ENCODE results near the gene NFKB2.

NFKB2 gene

GRCh38 chr10:102408728-102409603 is 13.5 kb downstream of the NFKB2 start:
- DNase-seq, result no peak

GRCh38 chr10:102409604-102410428 is 14.3 kb downstream of the NFKB2 start:
- no peak for DNase-seq

GRCh38 chr10:102410429-102411073 is 15.0 kb downstream of the NFKB2 start:
- no peak for DNase-seq

- no peak for DNase-seq
Observed at GRCh38 chr10:102411341-102412255, 16.1 kb downstream of the NFKB2 start.

GRCh38 chr10:102412293-102412692 is 16.8 kb downstream of the NFKB2 start:
- no peak for DNase-seq

GRCh38 chr10:102413053-102413705 is 17.7 kb downstream of the NFKB2 start:
- no peak for DNase-seq

GRCh38 chr10:102413806-102414561 is 18.5 kb downstream of the NFKB2 start:
- no peak for DNase-seq

GRCh38 chr10:102414749-102415148 is 19.2 kb downstream of the NFKB2 start:
- no peak for DNase-seq

GRCh38 chr10:102416283-102416682 is 20.8 kb downstream of the NFKB2 start:
- DNase-seq, result no peak

- no peak for DNase-seq
Observed at GRCh38 chr10:102416695-102417094, 21.2 kb downstream of the NFKB2 start.

GRCh38 chr10:102418622-102419268 is 23.2 kb downstream of the NFKB2 start, which contains the start of gene PSD:
Gene PSD (minus strand): TSS chr10:102418785. CDS start chr10:102417038, 1,747 bp downstream.
- no peak for DNase-seq

GRCh38 chr10:102419269-102420180 is 24.0 kb downstream of the NFKB2 start:
- peak; percentile 43 to 50 for DNase-seq

GRCh38 chr10:102420181-102420713 is 24.7 kb downstream of the NFKB2 start:
- DNase-seq, result no peak

GRCh38 chr10:102420714-102421506 is 25.4 kb downstream of the NFKB2 start, which contains the start of gene FBXL15:
Gene FBXL15 (plus strand): TSS chr10:102420836. CDS start chr10:102421130, 294 bp downstream.
- DNase-seq, result peak; percentile 98

GRCh38 chr10:102421507-102421756 is 25.9 kb downstream of the NFKB2 start:
- no peak for DNase-seq

GRCh38 chr10:102421757-102422512 is 26.4 kb downstream of the NFKB2 start:
- DNase-seq, result peak in 1 of 2 experiments; percentile 63

- peak; percentile 68 to 74 for DNase-seq
Observed at GRCh38 chr10:102422545-102423129, 27.1 kb downstream of the NFKB2 start.
